Glutamatergic neuron (in vitro differentiated cells): Measurements from ENCODE around the gene GOLGA6L7. TPM values are rescaled to one million over a fixed set of nuclear protein-coding genes. Genes with fewer than 3 reads are reported as not detected.
A peak's percentile ranks its signal among the peaks of the same experiment; 100 is the strongest.
"Not testable (repeated sequence)": the region's sequence is repeated elsewhere in the genome, so short reads cannot be mapped to it uniquely, and the experiment has no call there.

Experiments used
- DNase-seq: peaks from one replicate; pipeline ENCODE4 v3.0.0; 2022
- H3K27ac Mint-ChIP-seq: one replicate; pipeline ENCODE4 v1.8.0; 2020; ENCODE audit warnings: mild to moderate bottlenecking, mixed read lengths, inconsistent platforms; ENCODE audit not compliant: unreplicated experiment
- H3K27me3 Mint-ChIP-seq: one replicate; pipeline ENCODE4 v1.8.0; 2020; ENCODE audit warnings: mild to moderate bottlenecking, moderate library complexity, mixed read lengths, inconsistent platforms; ENCODE audit not compliant: unreplicated experiment
- H3K36me3 Mint-ChIP-seq: one replicate; pipeline ENCODE4 v1.8.0; 2020; ENCODE audit warnings: mild to moderate bottlenecking, mixed read lengths, inconsistent platforms; ENCODE audit not compliant: unreplicated experiment
- H3K4me1 Mint-ChIP-seq: one replicate; pipeline ENCODE4 v1.8.0; 2020; ENCODE audit warnings: mild to moderate bottlenecking, low read depth, mixed read lengths, inconsistent platforms; ENCODE audit not compliant: unreplicated experiment
- H3K4me3 Mint-ChIP-seq: one replicate; pipeline ENCODE4 v1.8.0; 2020; ENCODE audit warnings: mild to moderate bottlenecking, mixed read lengths, inconsistent platforms; ENCODE audit not compliant: unreplicated experiment
- H3K9me3 Mint-ChIP-seq: one replicate; pipeline ENCODE4 v1.8.0; 2020; ENCODE audit warnings: mild to moderate bottlenecking, moderate library complexity, mixed read lengths, inconsistent platforms; ENCODE audit not compliant: unreplicated experiment
- total RNA-seq: library from RNA; stranded (reverse); fragmentation: NEBNext Ultra II Directional; extraction: Animal tissue kit (Norgen Biotek cat#: 25700); gene quantifications from one replicate; pipeline ENCODE4 v1.2.1, GENCODE V29; 2021; ENCODE audit not compliant: unreplicated experiment
- TF ChIP-seq, protein P1 (sequence below): fragments of 200-600 bp; sonication (generic); IDR thresholded peaks from one replicate; pipeline ENCODE4 v1.5.0; 2021; ENCODE audit not compliant: partially characterized antibody, unreplicated experiment

The GOLGA6L7 gene
- total RNA-seq, 1 donor from 2014 or later: not detected

DNA sequence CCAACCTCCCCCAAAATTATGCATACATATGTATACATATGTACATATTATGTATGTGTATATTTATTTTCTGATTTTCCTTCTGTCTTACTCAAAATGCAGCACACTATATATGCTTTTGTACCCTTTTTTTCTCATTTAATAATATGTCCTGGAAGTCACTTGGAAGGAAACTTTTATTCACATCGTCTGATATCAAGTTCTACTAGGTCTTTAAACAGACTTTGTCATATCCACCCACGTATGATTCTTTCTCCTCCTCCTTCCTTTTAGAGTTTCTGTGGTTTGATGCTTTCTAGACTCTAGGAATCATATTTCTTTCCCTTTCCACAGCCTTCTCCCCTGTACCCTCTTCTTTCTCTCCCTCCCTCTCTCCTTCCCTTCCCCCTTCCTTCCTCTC is 35.1 kb downstream of the GOLGA6L7 start:
- not testable (repeated sequence) for H3K9me3 Mint-ChIP-seq, DNase-seq, H3K4me3 Mint-ChIP-seq, H3K36me3 Mint-ChIP-seq, H3K4me1 Mint-ChIP-seq, H3K27me3 Mint-ChIP-seq, H3K27ac Mint-ChIP-seq

DNA sequence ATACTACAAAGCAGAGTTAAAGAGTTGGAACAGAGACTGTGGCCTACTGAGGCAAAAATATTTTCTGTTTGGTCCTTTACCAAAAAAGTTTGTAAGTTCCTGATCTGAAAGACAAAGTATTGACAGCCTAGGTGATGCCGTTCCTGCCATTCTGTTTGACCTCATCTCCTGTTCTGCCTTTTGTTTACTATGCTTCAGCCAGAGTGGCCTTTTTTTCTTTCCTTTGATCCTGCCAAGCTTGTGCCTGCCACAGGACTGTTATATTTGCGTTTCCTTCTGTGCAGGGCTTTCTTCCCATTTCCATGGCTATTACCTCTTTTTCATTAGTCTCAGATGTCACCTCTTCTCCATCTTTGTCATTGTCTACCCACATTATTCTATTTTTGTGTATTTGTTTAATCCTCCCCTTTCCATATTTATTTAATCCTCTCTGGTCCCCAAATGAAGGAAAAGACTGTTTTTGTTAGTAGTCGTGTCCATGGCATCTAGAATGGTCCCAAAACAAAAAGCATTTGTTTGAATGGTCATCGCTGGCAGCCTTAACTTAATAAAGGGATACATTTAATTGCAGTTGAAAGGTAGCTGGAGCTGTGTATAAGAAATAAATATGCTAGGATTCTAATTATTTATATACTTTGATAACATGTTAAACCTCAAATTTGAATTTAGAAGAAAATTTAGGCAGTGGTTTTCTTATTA is 36.4 kb downstream of the GOLGA6L7 start:
- not testable (repeated sequence) for DNase-seq, H3K4me1 Mint-ChIP-seq, H3K4me3 Mint-ChIP-seq, H3K9me3 Mint-ChIP-seq, H3K27me3 Mint-ChIP-seq, H3K27ac Mint-ChIP-seq, H3K36me3 Mint-ChIP-seq

- H3K4me3 Mint-ChIP-seq: peak overlapping the region; percentile 64
- not testable (repeated sequence) for H3K36me3 Mint-ChIP-seq, DNase-seq, H3K27ac Mint-ChIP-seq, H3K27me3 Mint-ChIP-seq, H3K4me1 Mint-ChIP-seq, H3K9me3 Mint-ChIP-seq
Observed at GRCh38 chr15:28810444-28810843, 38.0 kb downstream of the GOLGA6L7 start.

- not testable (repeated sequence) for H3K9me3 Mint-ChIP-seq, H3K27me3 Mint-ChIP-seq, DNase-seq, H3K36me3 Mint-ChIP-seq, H3K27ac Mint-ChIP-seq, H3K4me1 Mint-ChIP-seq, H3K4me3 Mint-ChIP-seq
Observed at GRCh38 chr15:28808136-28808535, 40.3 kb downstream of the GOLGA6L7 start.

GRCh38 chr15:28800366-28800765 is 48.1 kb downstream of the GOLGA6L7 start:
- DNase-seq, H3K9me3 Mint-ChIP-seq, H3K4me3 Mint-ChIP-seq, H3K27ac Mint-ChIP-seq, H3K27me3 Mint-ChIP-seq, H3K36me3 Mint-ChIP-seq: not testable (repeated sequence)
- H3K4me1 Mint-ChIP-seq: peaks cover 12% of the 10 kb centered on the region

DNA sequence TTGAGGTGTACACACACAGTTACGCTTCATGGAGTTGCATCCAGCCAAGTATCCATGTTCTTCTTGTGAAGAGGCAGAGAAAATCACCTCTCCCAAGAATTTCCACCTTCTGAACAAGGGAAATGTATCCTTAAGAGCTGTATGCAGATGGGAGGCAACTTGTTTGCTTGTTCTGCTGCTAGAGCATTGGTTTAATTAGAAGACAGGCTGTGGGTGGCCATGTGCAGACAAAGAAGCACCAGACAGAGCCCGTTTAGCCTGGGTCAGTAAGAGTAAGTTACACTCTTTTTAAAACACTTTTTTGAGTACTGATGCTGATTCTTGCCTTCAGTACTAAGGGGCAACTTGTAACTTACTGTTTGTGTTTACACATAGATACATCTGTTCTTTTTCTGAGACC is 50.2 kb downstream of the GOLGA6L7 start:
- peak overlapping the region; percentile 84 for H3K27ac Mint-ChIP-seq
- peak overlapping the region; percentile 19 for H3K4me3 Mint-ChIP-seq
- H3K36me3 Mint-ChIP-seq, DNase-seq, H3K27me3 Mint-ChIP-seq, H3K9me3 Mint-ChIP-seq: not testable (repeated sequence)
- peaks cover 12% of the 10 kb centered on the region for H3K4me1 Mint-ChIP-seq

DNA sequence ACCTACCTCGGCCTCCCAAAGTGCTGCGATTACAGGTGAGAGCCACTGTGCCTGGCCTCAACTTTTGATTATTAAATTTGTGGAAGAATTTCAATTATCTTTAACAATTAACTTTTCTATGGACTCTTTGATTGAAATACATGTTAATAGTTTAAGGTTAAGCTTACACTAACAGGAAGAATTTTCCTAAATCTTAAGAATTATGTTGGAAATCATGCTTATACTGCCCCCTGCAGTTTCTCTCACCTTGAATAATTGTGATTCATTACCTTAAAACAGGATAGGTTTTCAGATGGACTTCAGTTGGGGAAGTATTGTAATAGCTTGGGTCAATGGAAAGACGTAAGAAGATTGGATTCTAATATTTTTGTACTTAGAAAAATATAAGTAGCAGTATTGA is 54.2 kb downstream of the GOLGA6L7 start:
- not testable (repeated sequence) for H3K9me3 Mint-ChIP-seq, H3K36me3 Mint-ChIP-seq, H3K27me3 Mint-ChIP-seq, H3K4me3 Mint-ChIP-seq, H3K27ac Mint-ChIP-seq, DNase-seq
- peaks cover 12% of the 10 kb centered on the region for H3K4me1 Mint-ChIP-seq
- TF ChIP-seq, protein P1, sequence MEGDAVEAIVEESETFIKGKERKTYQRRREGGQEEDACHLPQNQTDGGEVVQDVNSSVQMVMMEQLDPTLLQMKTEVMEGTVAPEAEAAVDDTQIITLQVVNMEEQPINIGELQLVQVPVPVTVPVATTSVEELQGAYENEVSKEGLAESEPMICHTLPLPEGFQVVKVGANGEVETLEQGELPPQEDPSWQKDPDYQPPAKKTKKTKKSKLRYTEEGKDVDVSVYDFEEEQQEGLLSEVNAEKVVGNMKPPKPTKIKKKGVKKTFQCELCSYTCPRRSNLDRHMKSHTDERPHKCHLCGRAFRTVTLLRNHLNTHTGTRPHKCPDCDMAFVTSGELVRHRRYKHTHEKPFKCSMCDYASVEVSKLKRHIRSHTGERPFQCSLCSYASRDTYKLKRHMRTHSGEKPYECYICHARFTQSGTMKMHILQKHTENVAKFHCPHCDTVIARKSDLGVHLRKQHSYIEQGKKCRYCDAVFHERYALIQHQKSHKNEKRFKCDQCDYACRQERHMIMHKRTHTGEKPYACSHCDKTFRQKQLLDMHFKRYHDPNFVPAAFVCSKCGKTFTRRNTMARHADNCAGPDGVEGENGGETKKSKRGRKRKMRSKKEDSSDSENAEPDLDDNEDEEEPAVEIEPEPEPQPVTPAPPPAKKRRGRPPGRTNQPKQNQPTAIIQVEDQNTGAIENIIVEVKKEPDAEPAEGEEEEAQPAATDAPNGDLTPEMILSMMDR: peak; percentile 47

Other genes with a start within 250 kb of the GOLGA6L7 start
- not detected for gene GOLGA8M, start 136.2 kb downstream of the GOLGA6L7 start, total RNA-seq
- gene APBA2, start 37.3 kb upstream of the GOLGA6L7 start, total RNA-seq: 166 TPM